Fibroblast of lung (primary cell): ENCODE data around the gene WNT7A. TPM values are rescaled to one million over a fixed set of nuclear protein-coding genes. Genes with fewer than 3 reads are reported as not detected.

Source experiments
- DNase-seq, 2 donors: peaks; one replicate each; pipeline versions ENCODE4 v3.0.0 to v3.0.0-alpha.2; 2010; ENCODE audit warnings: low read depth in 2 of 2
- H2AFZ ChIP-seq: 2 replicates; pipeline ENCODE4 v1.5.1; 2012; ENCODE audit warnings: low read length, control low read depth, inconsistent platforms
- H3K27ac ChIP-seq: 2 replicates; pipeline ENCODE4 v1.5.1; 2011; ENCODE audit warnings: low read length, control low read depth; ENCODE audit not compliant: insufficient read depth
- H3K27me3 ChIP-seq: 2 replicates; pipeline ENCODE4 v1.5.1; 2011; ENCODE audit warnings: mild to moderate bottlenecking, low read length; ENCODE audit not compliant: control insufficient read depth, insufficient read depth
- H3K36me3 ChIP-seq: 2 replicates; pipeline ENCODE4 v1.5.1; 2011; ENCODE audit warnings: low read length; ENCODE audit not compliant: control insufficient read depth, insufficient read depth
- H3K4me1 ChIP-seq: 2 replicates; pipeline ENCODE4 v1.5.1; 2011; ENCODE audit warnings: low read length; ENCODE audit not compliant: control insufficient read depth, insufficient read depth; ENCODE audit errors: extremely low read depth
- H3K4me2 ChIP-seq: 2 replicates; pipeline ENCODE4 v1.5.1; 2011; ENCODE audit warnings: low read length, control low read depth; ENCODE audit not compliant: insufficient read depth; ENCODE audit errors: extremely low read depth
- H3K4me3 ChIP-seq, 4 experiments: fragments of 200-600 bp in 1 of 4; sonication (generic) in 1 of 4; replicated peaks in 1 of 4; 2 replicates each; pipeline ENCODE4 v1.5.1; 2011 to 2016; ENCODE audit warnings: low read length in 4 of 4, low read depth in 3 of 4, mild to moderate bottlenecking in 3 of 4, control low read depth in 2 of 4, inconsistent platforms in 1 of 4, mixed read lengths in 1 of 4; ENCODE audit not compliant: insufficient read depth in 1 of 4; ENCODE audit errors: control extremely low read depth in 1 of 4
- H3K79me2 ChIP-seq: 2 replicates; pipeline ENCODE4 v1.5.1; 2012; ENCODE audit warnings: mild to moderate bottlenecking, low read length, inconsistent platforms; ENCODE audit not compliant: control insufficient read depth, insufficient read depth
- H3K9ac ChIP-seq: 2 replicates; pipeline ENCODE4 v1.5.1; 2011; ENCODE audit warnings: mild to moderate bottlenecking, low read length, control low read depth; ENCODE audit not compliant: insufficient read depth
- H3K9me3 ChIP-seq: 2 replicates; pipeline ENCODE4 v1.5.1; 2012; ENCODE audit warnings: low read depth, low read length; ENCODE audit not compliant: control insufficient read depth, insufficient read depth
- H4K20me1 ChIP-seq: 2 replicates; pipeline ENCODE4 v1.5.1; 2011; ENCODE audit warnings: low read length; ENCODE audit not compliant: control insufficient read depth, insufficient read depth; ENCODE audit errors: extremely low read depth
- EZH2 ChIP-seq: IDR thresholded peaks from 2 replicates; pipeline ENCODE4 v1.5.1; 2012; ENCODE audit warnings: low read length, control low read depth, mild to moderate bottlenecking; ENCODE audit errors: missing control alignments
- polyA plus RNA-seq, 2 donors: library from polyadenylated mRNA; depleted of rRNA in 1 of 2; stranded (reverse) in 1 of 2; unstranded in 1 of 2; fragments of >200 nt; gene quantifications; 2 replicates each; pipeline ENCODE4 v1.2.1, GENCODE V29; 2011 to 2012; ENCODE audit warnings: missing spikeins in 1 of 2
- total RNA-seq: library from RNA; depleted of rRNA; stranded (reverse); fragments of >200 nt; gene quantifications from 2 replicates; pipeline ENCODE4 v1.2.1, GENCODE V29; 2014
- TF ChIP-seq, protein P1 (sequence below), 2 donors: IDR thresholded peaks in 1 of 2; conservative IDR thresholded peaks in 1 of 2; 1 replicate in 1 of 2; 2 replicates in 1 of 2; pipeline ENCODE4 v1.5.1; 2011 to 2012; ENCODE audit warnings: low read length in 2 of 2, control low read depth in 1 of 2, inconsistent platforms in 1 of 2, low read depth in 1 of 2, mild to moderate bottlenecking in 1 of 2

The WNT7A gene
- total and polyA plus RNA-seq, 2 donors (not counting 1 experiment from before 2014, with no cell fraction given), result not detected

DNA sequence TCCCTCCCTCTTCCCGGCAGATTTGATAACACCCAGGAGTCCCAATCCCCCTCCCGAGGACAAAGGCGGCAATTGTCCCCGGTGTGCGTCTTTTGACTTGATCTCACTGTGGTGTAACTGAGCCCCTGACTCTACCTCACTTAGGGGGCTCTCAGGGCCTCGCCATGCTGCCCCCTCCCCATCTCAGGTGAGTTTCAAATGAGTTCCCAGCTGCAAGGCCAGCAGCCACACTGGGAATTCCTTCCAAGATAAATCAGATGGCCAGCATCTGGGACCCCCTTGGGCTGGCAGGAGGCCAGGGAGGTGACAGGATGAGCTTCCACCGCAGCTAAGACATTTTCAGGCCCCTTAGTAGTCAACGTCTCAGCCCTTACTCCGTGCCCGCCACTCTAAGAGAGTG lies 35.0 kb downstream of the WNT7A start:
- TF ChIP-seq, protein P1, sequence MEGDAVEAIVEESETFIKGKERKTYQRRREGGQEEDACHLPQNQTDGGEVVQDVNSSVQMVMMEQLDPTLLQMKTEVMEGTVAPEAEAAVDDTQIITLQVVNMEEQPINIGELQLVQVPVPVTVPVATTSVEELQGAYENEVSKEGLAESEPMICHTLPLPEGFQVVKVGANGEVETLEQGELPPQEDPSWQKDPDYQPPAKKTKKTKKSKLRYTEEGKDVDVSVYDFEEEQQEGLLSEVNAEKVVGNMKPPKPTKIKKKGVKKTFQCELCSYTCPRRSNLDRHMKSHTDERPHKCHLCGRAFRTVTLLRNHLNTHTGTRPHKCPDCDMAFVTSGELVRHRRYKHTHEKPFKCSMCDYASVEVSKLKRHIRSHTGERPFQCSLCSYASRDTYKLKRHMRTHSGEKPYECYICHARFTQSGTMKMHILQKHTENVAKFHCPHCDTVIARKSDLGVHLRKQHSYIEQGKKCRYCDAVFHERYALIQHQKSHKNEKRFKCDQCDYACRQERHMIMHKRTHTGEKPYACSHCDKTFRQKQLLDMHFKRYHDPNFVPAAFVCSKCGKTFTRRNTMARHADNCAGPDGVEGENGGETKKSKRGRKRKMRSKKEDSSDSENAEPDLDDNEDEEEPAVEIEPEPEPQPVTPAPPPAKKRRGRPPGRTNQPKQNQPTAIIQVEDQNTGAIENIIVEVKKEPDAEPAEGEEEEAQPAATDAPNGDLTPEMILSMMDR (conservative IDR thresholded peaks at IDR 0.05 in 1 of 2, IDR thresholded peaks at IDR 0.05 in 1 of 2; ENCODE audit: low read depth in 1 of 2, low read length in 2 of 2), result no peak
- TF ChIP-seq EZH2, result no peak
- H3K9ac ChIP-seq, result no peak overlapping the region
- no peaks in the 10 kb centered on the region for H3K27me3 ChIP-seq
- no peak overlapping the region for H3K4me2 ChIP-seq
- DNase-seq, result no peak
- H3K36me3 ChIP-seq, result no peaks in the 10 kb centered on the region
- no peaks in the 10 kb centered on the region for H3K9me3 ChIP-seq
- H3K4me1 ChIP-seq, result no peaks in the 10 kb centered on the region
- no peaks in the 10 kb centered on the region for H3K79me2 ChIP-seq
- no peak overlapping the region for H3K4me3 ChIP-seq
- no peaks in the 10 kb centered on the region for H4K20me1 ChIP-seq
- no peak overlapping the region for H2AFZ ChIP-seq
- H3K27ac ChIP-seq, result no peak overlapping the region

DNA sequence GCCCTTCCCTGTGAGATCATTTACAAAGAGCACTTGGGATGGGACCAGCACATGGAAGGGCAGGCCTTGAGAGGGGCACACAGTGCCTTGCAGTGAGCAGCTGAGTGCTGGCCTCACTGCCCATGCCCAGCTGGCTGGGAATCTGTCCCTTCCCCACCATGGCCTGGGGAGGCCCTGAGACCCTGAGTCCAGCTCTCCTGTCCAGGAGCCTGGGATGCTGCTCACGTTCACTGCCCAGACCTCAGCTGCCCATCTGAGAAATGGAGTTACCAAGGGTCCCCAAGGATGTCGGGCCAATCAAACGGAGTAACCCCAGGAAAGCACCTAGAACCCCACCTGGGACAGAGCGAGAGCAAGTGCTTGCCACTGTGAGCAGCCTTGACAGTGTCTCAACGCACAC lies 35.6 kb downstream of the WNT7A start:
- no peak for DNase-seq
- Histone ChIP-seq H4K20me1 (no peaks in the 10 kb centered on the region), H3K9me3 (no peaks in the 10 kb centered on the region), H3K4me2 (no peak overlapping the region), H3K9ac (no peak overlapping the region), H3K27ac (no peak overlapping the region), H3K36me3 (no peaks in the 10 kb centered on the region), H3K79me2 (no peaks in the 10 kb centered on the region), H3K27me3 (no peaks in the 10 kb centered on the region), H3K4me3 (no peak overlapping the region), H3K4me1 (no peaks in the 10 kb centered on the region), H2AFZ (no peak overlapping the region)
- TF ChIP-seq EZH2, result no peak
- TF ChIP-seq, protein P1 (conservative IDR thresholded peaks at IDR 0.05 in 1 of 2, IDR thresholded peaks at IDR 0.05 in 1 of 2; ENCODE audit: low read depth in 1 of 2, low read length in 2 of 2), result no peak

DNA sequence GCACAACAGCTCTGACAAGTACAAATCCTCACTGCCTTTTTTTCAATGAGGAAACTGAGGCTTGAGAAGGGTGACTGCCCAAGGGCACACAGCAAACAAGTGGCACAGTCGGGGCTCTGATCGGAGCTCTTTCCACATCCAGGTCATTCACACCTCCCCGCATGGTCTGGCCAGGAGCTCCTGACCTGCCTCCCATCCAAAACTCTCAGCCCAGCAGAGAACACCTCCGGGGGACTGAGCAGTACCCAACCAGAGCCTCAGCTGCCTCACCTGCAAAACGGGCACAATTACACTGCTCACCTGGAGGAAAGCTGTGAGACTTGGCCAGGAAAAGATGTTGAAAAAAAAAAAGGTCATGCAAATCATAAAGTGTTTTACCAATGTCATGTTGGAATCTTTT lies 36.5 kb downstream of the WNT7A start:
- Histone ChIP-seq H3K9me3 (no peaks in the 10 kb centered on the region), H3K79me2 (no peaks in the 10 kb centered on the region), H3K27me3 (no peaks in the 10 kb centered on the region), H3K36me3 (no peaks in the 10 kb centered on the region), H3K27ac (no peak overlapping the region), H3K9ac (no peak overlapping the region), H3K4me2 (no peak overlapping the region), H4K20me1 (no peaks in the 10 kb centered on the region), H3K4me3 (no peak overlapping the region), H3K4me1 (no peaks in the 10 kb centered on the region), H2AFZ (no peak overlapping the region)
- no peak for TF ChIP-seq EZH2
- TF ChIP-seq, protein P1 (conservative IDR thresholded peaks at IDR 0.05 in 1 of 2, IDR thresholded peaks at IDR 0.05 in 1 of 2; ENCODE audit: low read depth in 1 of 2, low read length in 2 of 2), result no peak
- no peak for DNase-seq
